GM12878 (cell line): ENCODE measurements around the gene EXD3.

Source experiments
- CTCF ChIP-seq, 3 experiments: IDR thresholded peaks in 2 of 3; conservative IDR thresholded peaks in 1 of 3; 2 replicates each; pipeline ENCODE4 v1.5.1; 2011; ENCODE audit warnings: low read depth in 3 of 3, low read length in 3 of 3, mild to moderate bottlenecking in 3 of 3, control low read depth in 2 of 3, moderate library complexity in 2 of 3, inconsistent platforms in 1 of 3, mixed read lengths in 1 of 3; ENCODE audit not compliant: control insufficient read depth in 2 of 3, insufficient read depth in 1 of 3; ENCODE audit errors: extremely low read depth in 1 of 3
- JUND ChIP-seq: IDR thresholded peaks from 2 replicates; pipeline ENCODE4 v1.6.1; 2012; ENCODE audit warnings: low read depth, mild to moderate bottlenecking, low read length, improper control_type of control experiment, moderate library complexity

DNA sequence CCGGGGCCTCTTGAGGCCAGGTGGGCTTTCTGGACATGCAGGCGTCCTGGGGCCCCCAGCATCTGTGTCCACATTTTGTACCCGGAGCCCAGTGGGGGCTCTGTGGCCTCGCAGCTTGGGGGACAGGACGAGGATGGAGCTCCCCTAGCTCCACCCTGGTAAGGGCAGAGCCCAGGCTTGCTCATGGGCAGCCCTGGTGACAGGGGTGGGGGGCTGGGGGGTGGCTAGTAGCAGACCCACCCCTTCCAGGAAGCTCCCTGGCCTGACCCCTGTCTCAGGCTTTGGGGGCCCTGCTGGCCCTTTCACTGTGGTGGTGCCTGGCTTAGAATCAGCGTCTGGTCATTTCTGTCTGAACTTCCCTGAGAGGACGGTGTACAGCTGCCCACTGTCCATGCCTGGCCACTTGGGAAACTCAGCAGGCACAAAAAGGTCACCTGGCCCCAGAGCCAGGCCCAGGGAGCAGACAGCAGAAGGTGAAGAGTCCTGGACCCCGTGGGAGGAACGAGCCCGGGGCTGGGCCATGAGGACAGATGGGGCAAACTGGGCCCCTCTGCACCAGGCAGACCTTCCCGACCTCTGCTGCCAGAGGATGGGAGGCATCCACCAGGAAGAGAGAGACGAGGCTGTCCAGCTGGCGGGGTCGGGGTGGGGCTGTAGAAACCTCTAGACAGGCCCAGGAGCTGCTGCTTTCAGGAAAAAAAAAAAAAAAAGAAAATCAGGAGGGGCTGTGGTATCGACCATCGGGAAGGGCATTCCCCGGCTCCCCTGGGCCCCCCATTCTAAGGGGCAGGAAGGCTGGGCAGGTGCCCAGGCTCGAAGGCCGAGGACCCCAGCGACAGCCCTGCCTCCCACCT, 52.8 kb downstream of the EXD3 start:
- TF ChIP-seq CTCF (IDR thresholded peaks at IDR 0.05 in 2 of 3, conservative IDR thresholded peaks at IDR 0.05 in 1 of 3; ENCODE audit: control insufficient read depth in 2 of 3, extremely low read depth in 1 of 3, insufficient read depth in 1 of 3, low read depth in 3 of 3, low read length in 3 of 3), result no peak
- TF ChIP-seq JUND, result no peak
